SK-N-MC (cell line): Measurements from ENCODE around the gene ABCA5.

Experiments
- EZH2 ChIP-seq: fragments of 200-600 bp; sonication (generic); IDR thresholded peaks from one replicate; pipeline ENCODE4 v1.6.1; 2017; ENCODE audit warnings: antibody characterized with exemption
- FOXP2 ChIP-seq: optimal IDR thresholded peaks from 2 replicates; pipeline ENCODE3; 2011; ENCODE audit warnings: mild to moderate bottlenecking, moderate library complexity; ENCODE audit not compliant: insufficient read depth; ENCODE audit errors: extremely low read length, control extremely low read depth
- POLR2AphosphoS5 ChIP-seq: IDR thresholded peaks from 2 replicates; pipeline ENCODE4 v1.6.1; 2012; ENCODE audit warnings: mild to moderate bottlenecking, low read depth, low read length, borderline replicate concordance

GRCh38 chr17:69231521-69231920 is 95.4 kb downstream of the ABCA5 start:
- TF ChIP-seq FOXP2 = no peak
- no peak for TF ChIP-seq POLR2AphosphoS5
- TF ChIP-seq EZH2 = no peak
